CMK (cell line): Measurements from ENCODE around the gene PPP4R2.

ENCODE experiments used
- DNase-seq: peaks from one replicate; pipeline ENCODE4 v3.0.0-alpha.2; 2010; ENCODE audit warnings: low read depth

Gene PPP4R2

GRCh38 chr3:73070675-73071575 lies 74.3 kb downstream of the PPP4R2 start:
- DNase-seq = no peak

DNA sequence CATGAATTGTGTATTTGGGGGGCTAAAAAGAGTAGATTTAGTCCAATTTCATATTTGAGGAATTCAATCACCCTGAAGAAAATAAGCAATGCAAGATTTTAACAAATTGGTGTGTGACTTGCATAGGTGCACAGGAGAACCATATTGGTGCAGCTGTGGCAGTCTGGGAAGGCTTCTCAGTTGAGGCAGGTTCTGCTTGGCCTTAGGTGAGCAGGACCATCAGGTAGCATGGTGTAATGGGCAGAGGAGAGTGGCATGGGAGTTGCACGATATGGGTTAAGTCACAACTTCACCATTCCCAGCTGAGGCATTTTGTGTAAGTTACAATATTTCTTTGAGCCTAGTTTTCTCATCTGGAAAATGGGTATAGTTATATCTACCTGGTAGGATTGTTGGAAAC lies 75.3 kb downstream of the PPP4R2 start:
- no peak for DNase-seq

DNA sequence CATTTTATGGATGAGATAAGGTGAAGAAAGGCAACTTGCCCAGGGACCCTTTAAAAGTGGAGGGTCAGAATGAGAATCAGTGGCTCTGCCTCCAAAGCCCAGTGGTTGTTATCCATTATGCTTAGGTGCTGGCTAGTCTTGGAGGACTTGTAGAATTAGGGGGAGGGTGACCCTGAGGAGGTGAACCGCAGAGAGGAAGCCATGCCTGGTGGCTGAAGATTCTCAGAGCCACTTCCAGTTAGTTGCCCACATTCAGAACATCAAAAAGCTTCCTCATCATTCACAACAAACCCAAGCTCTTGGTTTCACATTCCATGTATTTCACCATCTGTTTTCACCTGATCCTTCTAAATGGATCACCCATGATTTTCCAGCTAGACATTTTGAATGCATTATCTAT lies 76.0 kb downstream of the PPP4R2 start:
- DNase-seq = peak; percentile 61

DNA sequence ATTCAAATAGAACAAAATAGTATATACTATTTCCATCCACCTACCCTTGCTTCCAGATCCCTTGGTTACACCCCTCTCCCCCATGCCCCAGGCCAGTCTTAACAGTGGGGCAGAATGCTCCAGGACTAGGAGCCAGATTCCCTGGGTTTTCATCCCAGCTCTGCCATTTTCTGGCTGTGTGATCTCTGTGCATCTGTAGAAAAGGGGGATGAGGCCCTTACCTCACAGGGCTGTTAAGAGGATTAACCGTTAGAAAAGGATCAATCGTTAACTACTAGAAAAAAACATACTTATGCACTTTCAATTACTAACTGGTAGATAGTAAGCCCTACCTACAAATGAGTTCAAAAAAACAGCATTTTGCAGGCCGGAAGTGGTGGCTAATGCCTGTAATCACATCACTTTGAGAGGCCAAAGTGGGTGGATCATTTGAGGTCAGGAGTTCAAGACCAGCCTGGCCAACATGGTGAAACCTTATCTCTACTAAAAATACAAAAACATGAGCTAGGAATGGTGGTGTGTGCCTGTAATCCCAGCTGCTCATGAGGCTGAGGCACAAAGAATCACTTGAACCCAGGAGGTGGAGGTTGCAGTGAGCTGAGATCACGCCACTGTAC lies 76.6 kb downstream of the PPP4R2 start:
- DNase-seq = peak; percentile 46

- no peak for DNase-seq
Measured at GRCh38 chr3:73074781-73075180, 78.2 kb downstream of the PPP4R2 start.

DNA sequence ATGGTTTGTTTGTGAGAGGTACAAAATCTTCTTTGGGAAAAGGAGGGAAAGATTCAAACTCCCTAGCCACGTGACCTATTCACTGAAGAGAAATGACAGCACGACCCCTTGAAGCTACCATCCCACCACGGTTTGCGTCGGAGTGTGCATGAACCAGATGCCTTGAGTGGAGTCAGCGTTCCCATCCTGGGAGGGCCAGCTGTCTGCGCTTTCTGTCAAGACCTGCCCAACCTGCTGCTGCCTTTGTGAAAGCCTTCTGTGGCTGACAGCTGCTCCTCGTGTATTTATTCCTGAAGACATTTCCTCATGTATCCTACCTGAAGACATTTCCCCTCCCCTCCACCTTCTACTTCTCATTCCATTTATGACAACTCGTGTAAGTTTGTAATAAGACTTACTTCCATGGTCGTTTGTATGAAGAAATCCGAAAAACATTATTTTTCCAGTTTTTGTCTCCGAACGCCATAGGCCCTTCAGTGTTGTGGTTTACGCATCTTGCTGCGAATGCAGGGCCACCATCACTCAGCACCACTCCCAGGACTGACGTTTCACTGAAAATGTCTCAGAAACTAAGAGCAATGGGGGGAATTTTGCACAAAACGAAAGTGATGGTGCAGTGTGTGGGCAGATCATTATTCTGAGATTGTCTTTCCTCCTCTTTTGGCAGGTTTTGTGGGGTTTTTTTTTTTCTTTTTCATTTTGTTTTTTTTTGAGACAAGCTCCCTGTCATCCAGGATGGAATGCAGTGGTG lies 83.8 kb downstream of the PPP4R2 start:
- DNase-seq = no peak

GRCh38 chr3:73081140-73081539 lies 84.5 kb downstream of the PPP4R2 start:
- no peak for DNase-seq

DNA sequence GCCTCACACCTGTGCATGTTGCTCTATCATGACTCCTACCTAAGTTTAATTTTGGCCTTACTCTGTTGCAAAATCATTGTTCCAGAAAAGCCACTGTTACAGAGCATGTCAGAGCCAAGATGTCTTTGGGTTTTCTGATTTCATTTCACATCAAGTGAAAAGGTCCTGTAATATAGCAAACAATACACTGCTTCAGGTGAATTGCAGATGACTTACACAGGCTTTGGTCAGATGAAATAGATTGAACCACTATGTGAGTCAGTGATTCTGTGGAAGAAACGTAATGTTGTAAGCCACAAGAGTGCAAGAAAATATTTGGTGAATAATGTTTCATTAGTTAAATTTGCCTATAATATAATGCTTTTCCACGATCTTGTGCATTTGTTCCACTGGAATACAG lies 87.6 kb downstream of the PPP4R2 start:
- no peak for DNase-seq

DNA sequence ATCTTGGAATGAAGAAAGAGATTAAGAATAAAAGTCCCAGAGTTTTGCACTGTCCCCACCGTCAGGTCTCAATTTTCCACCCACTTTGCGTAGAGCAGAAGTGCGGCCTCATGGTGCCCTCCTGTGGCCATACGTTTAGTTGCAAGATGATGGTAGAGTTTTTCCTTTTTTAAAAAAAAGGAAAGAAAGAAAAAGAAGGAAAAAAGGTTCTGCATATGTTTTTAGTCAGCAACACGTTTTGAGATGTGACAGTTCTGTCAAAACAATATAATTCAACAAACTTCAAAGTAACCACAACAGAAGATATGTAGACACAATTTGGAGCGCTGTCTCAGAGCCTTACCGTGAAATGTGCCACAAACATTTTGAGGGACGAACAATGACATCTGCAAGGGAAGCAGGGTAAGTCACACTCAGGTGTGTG lies 89.5 kb downstream of the PPP4R2 start:
- DNase-seq = no peak

DNA sequence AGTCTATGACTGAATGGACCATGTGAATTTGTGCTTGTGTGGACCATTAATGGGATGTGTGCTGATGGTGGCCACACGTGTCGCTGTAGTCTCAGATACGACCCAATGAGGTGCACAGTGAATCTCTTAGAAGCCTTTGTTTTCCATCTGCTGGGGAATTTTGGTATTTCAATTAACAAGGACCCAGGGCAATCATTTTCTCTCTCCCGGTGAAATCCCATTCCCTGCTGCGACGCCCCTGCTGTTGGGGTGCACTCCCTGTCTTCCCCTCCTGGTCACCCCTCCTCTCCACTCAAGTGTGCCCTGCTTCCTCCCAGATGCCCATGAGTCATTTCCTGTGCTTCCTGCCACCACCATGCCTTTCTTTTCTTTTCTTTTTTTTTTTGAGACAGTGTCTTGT lies 97.5 kb downstream of the PPP4R2 start:
- DNase-seq = no peak

- no peak for DNase-seq
Measured at GRCh38 chr3:73094951-73095350, 98.3 kb downstream of the PPP4R2 start.

- DNase-seq = no peak
Measured at GRCh38 chr3:73096169-73096568, 99.6 kb downstream of the PPP4R2 start.

GRCh38 chr3:73098026-73098425 lies 101.4 kb downstream of the PPP4R2 start:
- DNase-seq = no peak

- no peak for DNase-seq
Measured at GRCh38 chr3:73098873-73099272, 102.3 kb downstream of the PPP4R2 start.

GRCh38 chr3:73100741-73101559 lies 104.3 kb downstream of the PPP4R2 start:
- peak; percentile 34 for DNase-seq

DNA sequence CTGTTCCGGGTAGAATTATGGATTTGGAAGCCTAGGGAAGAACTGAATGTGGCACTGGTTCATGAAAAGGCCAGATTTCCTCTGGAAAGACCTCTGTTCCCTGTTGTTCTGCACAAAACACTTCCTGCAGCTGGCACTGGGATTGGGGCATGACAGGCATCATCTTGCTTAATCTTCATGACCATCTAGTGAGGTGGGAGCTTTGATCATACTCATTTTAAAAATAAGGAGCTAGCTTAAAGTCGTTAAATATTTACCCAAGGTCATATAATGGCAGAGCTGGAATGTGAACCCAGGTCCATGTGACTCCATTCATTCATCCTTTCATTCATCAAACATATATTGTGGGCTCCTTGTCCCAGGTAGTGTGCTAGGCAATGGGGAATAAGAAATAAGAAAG lies 105.3 kb downstream of the PPP4R2 start:
- DNase-seq = no peak

DNA sequence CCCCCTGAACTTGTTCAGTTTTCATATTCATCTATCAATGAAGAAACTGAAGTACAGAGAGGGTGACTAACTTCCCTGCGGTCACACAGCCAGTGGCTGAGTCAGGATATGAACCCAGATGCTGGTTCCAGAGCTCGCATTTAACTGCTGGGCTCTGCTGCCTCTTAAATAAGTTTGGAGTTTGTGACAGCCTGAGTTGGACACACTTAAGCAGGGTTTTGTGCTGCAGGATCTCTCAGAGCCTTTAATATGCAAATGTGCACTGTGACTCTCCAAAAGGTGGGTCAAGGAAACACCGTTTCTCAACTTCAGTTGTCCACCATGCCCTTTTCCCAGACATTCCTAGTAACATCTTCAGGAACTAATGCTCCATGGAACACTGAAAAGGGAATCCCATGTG lies 110.6 kb downstream of the PPP4R2 start:
- no peak for DNase-seq

DNA sequence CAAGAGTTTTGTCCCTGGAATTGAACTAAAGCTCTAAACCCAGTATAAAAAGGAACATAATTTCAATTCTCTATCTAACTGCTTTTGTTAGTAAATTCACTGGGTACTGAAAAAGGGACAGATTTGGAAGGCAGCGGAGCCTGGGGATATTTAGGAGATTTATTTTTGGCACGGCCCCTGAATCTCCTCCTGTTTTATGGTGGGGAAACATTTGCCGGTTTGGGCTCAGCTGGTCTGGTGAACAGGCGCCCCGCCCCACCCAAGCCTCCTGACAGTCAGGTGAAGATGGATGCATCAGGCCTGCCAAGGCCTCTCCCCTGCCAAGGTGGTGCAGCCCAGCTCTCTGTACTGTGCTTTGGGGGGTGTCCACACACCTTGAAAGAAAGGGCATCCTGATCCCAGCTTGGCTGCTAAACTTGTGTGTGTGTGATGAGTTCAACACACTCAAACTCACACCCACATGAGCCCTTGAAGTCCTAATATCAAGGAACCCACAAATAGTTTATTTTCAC lies 111.1 kb downstream of the PPP4R2 start:
- no peak for DNase-seq

DNA sequence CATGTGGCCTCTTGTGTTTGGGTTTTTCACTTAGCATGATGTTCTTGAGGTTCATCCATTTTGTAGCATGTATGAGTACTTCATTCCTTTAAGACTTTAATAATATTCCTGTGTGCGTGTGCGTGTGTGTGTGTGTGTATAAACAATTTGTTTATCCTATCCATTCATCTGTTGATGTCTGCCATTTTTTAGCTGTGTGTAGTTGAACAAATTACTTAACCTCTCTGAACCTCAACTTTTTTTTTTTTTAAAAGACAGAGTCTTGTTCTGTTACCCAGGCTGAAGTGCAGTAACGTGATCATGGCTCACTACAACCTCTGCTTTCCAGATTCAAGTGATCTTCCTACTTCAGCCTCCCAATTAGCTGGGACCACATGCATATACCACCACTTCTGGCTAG lies 112.1 kb downstream of the PPP4R2 start:
- DNase-seq = no peak

DNA sequence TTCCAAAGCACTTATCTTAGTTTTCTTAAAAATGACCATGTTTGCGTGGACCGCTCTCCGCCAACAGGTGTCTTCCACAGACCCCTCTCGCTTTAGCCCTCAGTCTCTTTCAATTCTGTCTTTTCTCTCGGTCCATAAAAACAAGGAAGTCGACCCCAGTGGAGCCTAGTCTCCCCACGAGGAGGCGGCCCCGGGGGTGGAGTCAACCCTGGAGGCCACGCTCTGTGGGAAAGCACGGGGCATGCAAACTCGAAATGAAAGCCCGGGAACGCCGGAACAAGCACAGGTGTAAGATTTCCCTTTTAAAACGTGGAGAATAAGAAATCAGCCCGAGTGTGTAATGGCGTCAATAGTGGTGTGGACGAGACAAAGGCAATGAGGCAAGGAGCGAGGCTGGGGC lies 113.9 kb downstream of the PPP4R2 start:
- no peak for DNase-seq

- DNase-seq = no peak
Measured at GRCh38 chr3:73114711-73115110, 118.1 kb downstream of the PPP4R2 start.

DNA sequence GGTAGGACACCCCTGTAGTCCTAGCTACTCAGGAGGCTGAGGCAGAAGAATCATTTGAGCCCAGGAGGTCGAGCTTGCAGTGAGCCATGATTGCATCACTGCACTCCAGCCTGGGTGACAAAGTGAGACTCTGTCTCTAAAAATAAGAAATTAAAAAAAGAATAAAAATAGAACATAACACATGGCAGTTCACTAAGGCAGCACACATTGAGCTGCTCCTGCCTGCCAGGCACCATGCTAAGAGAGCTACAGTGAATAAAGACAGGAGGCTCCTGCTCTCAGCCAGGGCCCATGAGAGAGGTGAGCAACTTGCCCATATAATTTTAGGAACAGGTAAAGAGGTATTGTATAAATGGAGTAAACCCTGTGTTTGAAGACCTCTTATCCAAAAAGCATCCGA lies 119.2 kb downstream of the PPP4R2 start:
- no peak for DNase-seq
